Fibroblast of the aortic adventitia (primary cell): Measurements from ENCODE around the gene NSMCE3. TPM values are rescaled to one million over a fixed set of nuclear protein-coding genes. Genes with fewer than 3 reads are reported as not detected.

Source experiments
- DNase-seq: peaks from one replicate; pipeline ENCODE4 v3.0.0-alpha.2; 2010; ENCODE audit warnings: low read depth
- H3K4me3 ChIP-seq: 2 replicates; pipeline ENCODE4 v1.5.1; 2011; ENCODE audit warnings: low read depth, mild to moderate bottlenecking, control low read depth, low read length, moderate library complexity
- CTCF ChIP-seq: IDR thresholded peaks from 2 replicates; pipeline ENCODE4 v1.5.1; 2011; ENCODE audit warnings: mild to moderate bottlenecking, low read length, control low read depth, inconsistent platforms; ENCODE audit not compliant: insufficient read depth
- small RNA-seq: library from RNA; depleted of rRNA; stranded (forward); fragments of <200 nt; gene quantifications from one replicate; pipeline ENCODE3, GENCODE V24; 2012
- total RNA-seq: library from RNA; depleted of rRNA; stranded (reverse); fragments of >200 nt; gene quantifications from 2 replicates; pipeline ENCODE4 v1.2.3, GENCODE V29; 2012; ENCODE audit warnings: low replicate concordance

The NSMCE3 gene
- total RNA-seq, 1 donor = 9.0 TPM

GRCh38 chr15:29223640-29224039 is 46.0 kb downstream of the NSMCE3 start:
- DNase-seq = no peak
- TF ChIP-seq CTCF = no peak
- H3K4me3 ChIP-seq = no peak overlapping the region

GRCh38 chr15:29222129-29222853 is 47.3 kb downstream of the NSMCE3 start:
- DNase-seq = no peak
- no peak for TF ChIP-seq CTCF
- no peak overlapping the region for H3K4me3 ChIP-seq

- no peak overlapping the region for H3K4me3 ChIP-seq
- TF ChIP-seq CTCF = no peak
- no peak for DNase-seq
These were observed 48.8 kb downstream of the NSMCE3 start for GRCh38 chr15:29220852-29221251.

GRCh38 chr15:29216955-29217354 is 52.7 kb downstream of the NSMCE3 start:
- TF ChIP-seq CTCF = no peak
- no peak for DNase-seq

More at GRCh38 chr15:29216955-29217354, 52.7 kb downstream of the NSMCE3 start:
- no peak overlapping the region for H3K4me3 ChIP-seq

Small RNA genes within 50 kb of the gene (small RNA-seq; reads per million reads assigned to genes)
- gene RF00201 = not detected
